Endothelial cell of umbilical vein (primary cell): ENCODE results near the gene GOLGA6A.
"Not testable (repeated sequence)": the region's sequence is repeated elsewhere in the genome, so short reads cannot be mapped to it uniquely, and the experiment has no call there.

Experiments
- EZH2 ChIP-seq: IDR thresholded peaks from 2 replicates; pipeline ENCODE4 v1.6.1; 2012; ENCODE audit warnings: borderline replicate concordance, low read depth, mild to moderate bottlenecking, moderate library complexity, low read length, inconsistent platforms; ENCODE audit not compliant: severe bottlenecking
- FOS ChIP-seq: IDR thresholded peaks from 2 replicates; pipeline ENCODE4 v1.6.1; 2011; ENCODE audit warnings: mild to moderate bottlenecking, low read length, moderate library complexity, borderline replicate concordance; ENCODE audit not compliant: insufficient read depth
- JUN ChIP-seq: IDR thresholded peaks from 2 replicates; pipeline ENCODE4 v1.6.1; 2011; ENCODE audit warnings: borderline replicate concordance, low read depth; ENCODE audit not compliant: insufficient read length, insufficient read depth
- MYC ChIP-seq: IDR thresholded peaks from one replicate; pipeline ENCODE4 v1.6.1; 2011; ENCODE audit warnings: mild to moderate bottlenecking, low read depth, low read length
- POLR2A ChIP-seq: IDR thresholded peaks from 2 replicates; pipeline ENCODE4 v1.6.1; 2012; ENCODE audit warnings: low read depth, mild to moderate bottlenecking, control low read depth, low read length
- POLR2AphosphoS5 ChIP-seq: IDR thresholded peaks from 2 replicates; pipeline ENCODE4 v1.6.1; 2012; ENCODE audit warnings: low read depth, mild to moderate bottlenecking, control low read depth, low read length, moderate library complexity; ENCODE audit not compliant: insufficient read depth
- TF ChIP-seq, protein P1 (sequence below), 2 donors: IDR thresholded peaks; 1 replicate in 1 of 2; 2 replicates in 1 of 2; pipeline ENCODE4 v1.5.1; 2011; ENCODE audit warnings: low read length in 2 of 2, mild to moderate bottlenecking in 2 of 2, moderate library complexity in 2 of 2, control low read depth in 1 of 2, inconsistent platforms in 1 of 2, low read depth in 1 of 2; ENCODE audit not compliant: insufficient read depth in 1 of 2; ENCODE audit errors: extremely low read depth in 1 of 2
- TF ChIP-seq, protein P2 (sequence below): IDR thresholded peaks from 2 replicates; pipeline ENCODE4 v1.6.1; 2011; ENCODE audit not compliant: insufficient read depth, insufficient read length

DNA sequence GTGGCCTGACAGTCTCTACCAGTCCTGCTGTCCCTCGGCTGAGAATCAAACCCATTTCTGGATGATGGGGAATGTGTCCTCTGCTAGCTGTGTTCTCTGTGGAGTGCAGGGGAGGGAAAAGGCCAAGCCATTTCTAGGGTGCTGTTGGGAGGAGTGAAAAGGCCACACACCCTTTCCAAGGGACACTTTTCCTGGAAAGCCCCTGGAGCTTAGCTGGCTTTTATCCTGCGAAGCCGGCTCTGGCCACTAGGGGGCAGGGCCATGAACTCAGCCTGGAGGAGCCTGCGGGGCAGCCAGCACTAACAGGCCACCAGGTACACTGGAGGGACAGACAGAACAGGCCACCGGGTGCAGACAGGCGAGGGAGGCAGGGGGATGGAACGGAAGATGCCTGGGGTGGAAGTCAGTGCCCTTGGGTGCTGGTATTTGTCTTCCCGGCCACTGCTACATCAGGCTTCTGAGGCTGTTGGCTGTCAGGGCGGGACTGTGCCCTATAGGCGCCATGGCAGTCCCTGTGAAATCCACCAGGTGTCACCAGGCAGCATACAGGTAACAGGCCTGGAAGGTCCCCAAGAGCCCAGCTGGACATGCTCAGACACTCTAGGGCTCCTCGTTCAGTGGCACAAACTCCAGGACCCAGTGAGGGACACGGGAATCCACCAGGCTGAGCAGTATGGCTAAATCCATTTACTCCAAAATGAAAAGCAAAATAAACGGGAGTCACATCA, 16.5 kb downstream of the GOLGA6A start:
- TF ChIP-seq POLR2A, POLR2AphosphoS5, EZH2, FOS, JUN, MYC: not testable (repeated sequence)
- TF ChIP-seq, protein P1, sequence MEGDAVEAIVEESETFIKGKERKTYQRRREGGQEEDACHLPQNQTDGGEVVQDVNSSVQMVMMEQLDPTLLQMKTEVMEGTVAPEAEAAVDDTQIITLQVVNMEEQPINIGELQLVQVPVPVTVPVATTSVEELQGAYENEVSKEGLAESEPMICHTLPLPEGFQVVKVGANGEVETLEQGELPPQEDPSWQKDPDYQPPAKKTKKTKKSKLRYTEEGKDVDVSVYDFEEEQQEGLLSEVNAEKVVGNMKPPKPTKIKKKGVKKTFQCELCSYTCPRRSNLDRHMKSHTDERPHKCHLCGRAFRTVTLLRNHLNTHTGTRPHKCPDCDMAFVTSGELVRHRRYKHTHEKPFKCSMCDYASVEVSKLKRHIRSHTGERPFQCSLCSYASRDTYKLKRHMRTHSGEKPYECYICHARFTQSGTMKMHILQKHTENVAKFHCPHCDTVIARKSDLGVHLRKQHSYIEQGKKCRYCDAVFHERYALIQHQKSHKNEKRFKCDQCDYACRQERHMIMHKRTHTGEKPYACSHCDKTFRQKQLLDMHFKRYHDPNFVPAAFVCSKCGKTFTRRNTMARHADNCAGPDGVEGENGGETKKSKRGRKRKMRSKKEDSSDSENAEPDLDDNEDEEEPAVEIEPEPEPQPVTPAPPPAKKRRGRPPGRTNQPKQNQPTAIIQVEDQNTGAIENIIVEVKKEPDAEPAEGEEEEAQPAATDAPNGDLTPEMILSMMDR (IDR thresholded peaks at IDR 0.05; ENCODE audit: extremely low read depth in 1 of 2, insufficient read depth in 1 of 2, low read depth in 1 of 2, low read length in 2 of 2), result peak; percentile 17 to 18
- TF ChIP-seq, protein P2, sequence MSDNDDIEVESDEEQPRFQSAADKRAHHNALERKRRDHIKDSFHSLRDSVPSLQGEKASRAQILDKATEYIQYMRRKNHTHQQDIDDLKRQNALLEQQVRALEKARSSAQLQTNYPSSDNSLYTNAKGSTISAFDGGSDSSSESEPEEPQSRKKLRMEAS, result not testable (repeated sequence)
